PC-3 (cell line): ENCODE data around the gene TCEAL8. TPM values are rescaled to one million over a fixed set of nuclear protein-coding genes. Genes with fewer than 3 reads are reported as not detected.

Source experiments
- ATAC-seq: fragments of 200-7000 bp; cut with Tn5 transposase; 2 replicates; pipeline ENCODE4 v1.9.1; 2020; ENCODE audit warnings: mild to moderate bottlenecking, moderate library complexity
- BruUV-seq: library from RNA; stranded (reverse); fragments of 400-500 nt; replicated peaks from 2 replicates; lab custom pipeline; 2021; lab: Mats Ljungman, UMichigan
- CTCF ChIA-PET: fragments of 300-600 bp; sonication (Branson Sonifier 250); formaldehyde crosslinking; loops from one replicate; lab custom pipeline; 2022; ENCODE audit warnings: antibody characterized with exemption; lab: Charles Lee
- POLR2A ChIA-PET: fragments of 300-600 bp; sonication (Branson Sonifier 250); formaldehyde crosslinking; loops from one replicate; lab custom pipeline; 2022; ENCODE audit warnings: antibody characterized with exemption; ENCODE audit not compliant: unreplicated experiment; lab: Charles Lee
- DNase-seq: peaks from one replicate; pipeline ENCODE4 v3.0.0-alpha.2; 2015
- H2AFZ ChIP-seq: fragments of 300-600 bp; sonication (generic); 2 replicates; pipeline ENCODE4 v1.6.0; 2016; ENCODE audit warnings: antibody characterized with exemption, low read length
- H3F3A ChIP-seq: fragments of 300-600 bp; sonication (generic); one replicate; pipeline ENCODE4 v1.6.0; 2017; ENCODE audit warnings: antibody characterized with exemption, low read length, control low read depth, mild to moderate bottlenecking; ENCODE audit not compliant: unreplicated experiment
- H3K27ac ChIP-seq: fragments of 300-600 bp; sonication (generic); 2 replicates; pipeline ENCODE4 v1.5.1; 2016; ENCODE audit warnings: mild to moderate bottlenecking, low read length
- H3K27me3 ChIP-seq: fragments of 300-600 bp; sonication (generic); 2 replicates; pipeline ENCODE4 v1.6.1; 2016; ENCODE audit warnings: low read length, mixed read lengths
- H3K36me3 ChIP-seq: fragments of 300-600 bp; sonication (generic); 2 replicates; pipeline ENCODE4 v1.6.1; 2016; ENCODE audit warnings: low read depth, mixed run types, low read length, mixed read lengths
- H3K4me1 ChIP-seq: fragments of 300-600 bp; sonication (generic); 2 replicates; pipeline ENCODE4 v1.5.1; 2016; ENCODE audit warnings: low read length; ENCODE audit not compliant: insufficient read depth
- H3K4me2 ChIP-seq: fragments of 300-600 bp; sonication (generic); 2 replicates; pipeline ENCODE4 v1.6.0; 2016; ENCODE audit warnings: low read length
- H3K4me3 ChIP-seq: fragments of 300-600 bp; sonication (generic); 2 replicates; pipeline ENCODE4 v1.5.1; 2016; ENCODE audit warnings: mild to moderate bottlenecking, low read length, mixed read lengths
- H3K79me2 ChIP-seq: fragments of 300-600 bp; sonication (generic); 2 replicates; pipeline ENCODE4 v1.6.1; 2017; ENCODE audit warnings: low read length, mixed read lengths
- H3K9ac ChIP-seq: fragments of 300-600 bp; sonication (generic); 2 replicates; pipeline ENCODE4 v1.6.0; 2016; ENCODE audit warnings: mild to moderate bottlenecking, low read length
- H3K9me2 ChIP-seq: fragments of 300-600 bp; sonication (generic); replicated peaks from 2 replicates; pipeline ENCODE4 v1.6.1; 2016; ENCODE audit warnings: mixed run types, low read length, mixed read lengths
- H3K9me3 ChIP-seq: fragments of 300-600 bp; sonication (generic); 2 replicates; pipeline ENCODE4 v1.6.1; 2016; ENCODE audit warnings: low read length, mixed read lengths
- H4K20me1 ChIP-seq: fragments of 300-600 bp; sonication (generic); 2 replicates; pipeline ENCODE4 v1.6.1; 2016; ENCODE audit warnings: low read length, mixed read lengths
- EZH2 ChIP-seq: fragments of 300-600 bp; sonication (generic); IDR thresholded peaks from one replicate; pipeline ENCODE4 v1.6.1; 2017; ENCODE audit warnings: antibody characterized with exemption, mild to moderate bottlenecking, low read length; ENCODE audit not compliant: unreplicated experiment
- EZH2phosphoT487 ChIP-seq: fragments of 300-600 bp; sonication (generic); IDR thresholded peaks from 2 replicates; pipeline ENCODE4 v1.6.1; 2018; ENCODE audit warnings: mild to moderate bottlenecking, antibody characterized with exemption, low read length, borderline replicate concordance
- intact Hi-C: fragments of 100-400 bp; cut with micrococcal nuclease; formaldehyde crosslinking; loops from 2 replicates; pipeline ENCODE4 v1.9.0; 2023
- total RNA-seq: library from RNA; depleted of rRNA; stranded (reverse); fragments of >200 nt; gene quantifications from 2 replicates; pipeline ENCODE4 v1.2.3, GENCODE V29; 2014
- TF ChIP-seq, protein P1 (sequence below): fragments of 300-600 bp; sonication (generic); conservative IDR thresholded peaks from 2 replicates; pipeline ENCODE4 v1.5.1; 2017; ENCODE audit warnings: antibody characterized with exemption, low read depth, mild to moderate bottlenecking, low read length

TCEAL8 gene
- total RNA-seq, 1 experiment from 2014 or later: 41.2 TPM

DNA sequence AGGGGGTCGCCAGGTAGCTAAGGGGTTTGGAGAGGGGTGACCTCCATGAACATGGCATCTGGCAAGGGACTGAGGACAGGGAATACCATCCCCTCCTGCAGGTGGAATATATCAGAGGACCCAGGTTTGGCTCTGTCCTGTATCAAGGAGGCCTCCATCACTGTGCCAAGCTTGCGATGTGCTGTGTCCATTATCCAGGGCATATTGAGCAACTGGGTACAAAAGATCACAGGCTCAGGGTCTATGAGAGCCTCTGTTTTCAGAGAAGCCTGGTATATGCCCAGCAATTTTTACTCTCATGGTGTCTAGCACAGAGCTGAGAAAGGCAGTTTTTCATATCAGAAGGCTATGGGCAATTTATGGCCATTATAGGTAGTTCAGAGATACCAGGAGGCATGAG, 38.2 kb upstream of the TCEAL8 start:
- BruUV-seq: no TSS peak
- CTCF ChIA-PET: no interaction called here
- no peaks in the 10 kb centered on the region for H3K36me3 ChIP-seq

DNA sequence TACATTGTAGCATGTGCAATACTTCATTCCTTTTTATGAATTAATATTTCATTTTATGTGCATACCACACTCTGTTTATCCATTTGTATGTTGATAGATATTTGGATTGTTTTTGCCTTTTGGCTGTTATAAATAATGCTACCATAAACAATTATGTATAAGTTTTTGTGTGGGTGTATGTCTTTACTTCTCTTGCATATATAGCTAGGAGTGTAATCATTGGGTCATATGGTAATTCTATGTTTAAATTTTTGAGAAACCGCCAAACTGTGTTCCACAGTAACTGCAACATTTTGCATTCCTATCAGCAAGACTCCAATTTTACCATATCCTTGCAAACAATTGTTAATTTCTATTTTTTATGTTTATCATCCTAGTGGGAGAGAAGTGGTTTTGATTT, 24.7 kb upstream of the TCEAL8 start:
- DNase-seq (no peak), ATAC-seq (no peak)
- Histone ChIP-seq H3K4me2 (no peak overlapping the region), H2AFZ (no peak overlapping the region), H4K20me1 (no peaks in the 10 kb centered on the region), H3K4me3 (no peak overlapping the region), H3F3A (no peaks in the 10 kb centered on the region), H3K27me3 (peaks cover 48% of the 10 kb centered on the region), H3K9me3 (no peaks in the 10 kb centered on the region), H3K27ac (no peak overlapping the region), H3K36me3 (no peaks in the 10 kb centered on the region), H3K9ac (no peak overlapping the region), H3K79me2 (no peaks in the 10 kb centered on the region), H3K9me2 (no peaks in the 10 kb centered on the region), H3K4me1 (no peaks in the 10 kb centered on the region)
- POLR2A ChIA-PET: no interaction called here
- no TSS peak for BruUV-seq
- CTCF ChIA-PET: no interaction called here
- intact Hi-C loops: no loop called here
- no peak for TF ChIP-seq EZH2phosphoT487
- TF ChIP-seq, protein P1, sequence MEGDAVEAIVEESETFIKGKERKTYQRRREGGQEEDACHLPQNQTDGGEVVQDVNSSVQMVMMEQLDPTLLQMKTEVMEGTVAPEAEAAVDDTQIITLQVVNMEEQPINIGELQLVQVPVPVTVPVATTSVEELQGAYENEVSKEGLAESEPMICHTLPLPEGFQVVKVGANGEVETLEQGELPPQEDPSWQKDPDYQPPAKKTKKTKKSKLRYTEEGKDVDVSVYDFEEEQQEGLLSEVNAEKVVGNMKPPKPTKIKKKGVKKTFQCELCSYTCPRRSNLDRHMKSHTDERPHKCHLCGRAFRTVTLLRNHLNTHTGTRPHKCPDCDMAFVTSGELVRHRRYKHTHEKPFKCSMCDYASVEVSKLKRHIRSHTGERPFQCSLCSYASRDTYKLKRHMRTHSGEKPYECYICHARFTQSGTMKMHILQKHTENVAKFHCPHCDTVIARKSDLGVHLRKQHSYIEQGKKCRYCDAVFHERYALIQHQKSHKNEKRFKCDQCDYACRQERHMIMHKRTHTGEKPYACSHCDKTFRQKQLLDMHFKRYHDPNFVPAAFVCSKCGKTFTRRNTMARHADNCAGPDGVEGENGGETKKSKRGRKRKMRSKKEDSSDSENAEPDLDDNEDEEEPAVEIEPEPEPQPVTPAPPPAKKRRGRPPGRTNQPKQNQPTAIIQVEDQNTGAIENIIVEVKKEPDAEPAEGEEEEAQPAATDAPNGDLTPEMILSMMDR: no peak
- TF ChIP-seq EZH2: no peak

More for the DNA sequence above, 38.2 kb upstream of the TCEAL8 start:
- Histone ChIP-seq H3K4me3 (no peak overlapping the region), H3K79me2 (no peaks in the 10 kb centered on the region), H4K20me1 (no peaks in the 10 kb centered on the region), H3K4me2 (no peak overlapping the region), H2AFZ (no peak overlapping the region), H3K4me1 (no peaks in the 10 kb centered on the region), H3K27me3 (peaks cover 10% of the 10 kb centered on the region; the same call in 1 of the 2 replicates), H3K27ac (no peak overlapping the region), H3K9me2 (no peaks in the 10 kb centered on the region), H3K9ac (no peak overlapping the region), H3F3A (no peaks in the 10 kb centered on the region), H3K9me3 (no peaks in the 10 kb centered on the region)
- DNase-seq (no peak), ATAC-seq (no peak)
- TF ChIP-seq EZH2phosphoT487: no peak
- no peak for TF ChIP-seq EZH2
- TF ChIP-seq, protein P1: no peak
- POLR2A ChIA-PET: no interaction called here
- intact Hi-C loops: no loop called here

DNA sequence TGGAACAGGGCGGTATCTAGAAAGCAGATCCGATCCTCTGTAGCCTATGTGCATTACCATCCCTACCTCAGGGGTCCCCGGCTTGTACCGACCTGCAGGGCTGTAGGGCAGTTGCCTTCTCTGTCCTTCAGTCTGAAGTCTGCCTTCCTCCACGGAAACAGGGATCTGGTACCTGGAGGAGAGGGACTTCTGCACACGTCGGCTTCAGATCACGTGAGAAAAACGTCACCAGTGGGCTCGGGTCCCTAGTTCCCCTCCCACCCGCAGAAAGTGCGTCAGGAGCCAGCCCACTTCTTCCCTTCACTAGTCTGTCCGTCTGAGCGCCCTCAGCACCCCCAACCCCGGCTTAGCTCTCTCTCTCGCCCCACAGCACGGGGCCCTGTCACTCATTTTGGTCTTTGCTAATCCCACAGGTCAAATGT, 21.6 kb upstream of the TCEAL8 start, which contains the start of gene TCEAL5:
TCEAL5 (minus strand) TSS at position 170 of the 422 bp plus-strand sequence. CDS start 2,187 bp downstream, outside the sequence.
- DNase-seq (no peak), ATAC-seq (no peak)
- H3F3A ChIP-seq: no peaks in the 10 kb centered on the region
- ChIA-PET CTCF (no interaction called here), POLR2A (no interaction called here)
- H2AFZ ChIP-seq: no peak within 1 kb of the TSS
- H3K4me2 ChIP-seq: no peak within 1 kb of the TSS
- H3K9me2 ChIP-seq: no peaks in the 10 kb centered on the region
- intact Hi-C loops: no loop called here
- no TSS peak for BruUV-seq
- no peak within 1 kb of the TSS for H3K27ac ChIP-seq
- no peaks in the 10 kb centered on the region for H4K20me1 ChIP-seq
- TF ChIP-seq, protein P1: no peak
- TF ChIP-seq EZH2 (no peak), EZH2phosphoT487 (no peak)
- H3K4me1 ChIP-seq: no peaks in the 10 kb centered on the region
- H3K9ac ChIP-seq: no peak within 1 kb of the TSS
- H3K9me3 ChIP-seq: no peaks in the 10 kb centered on the region
- no peak within 1 kb of the TSS for H3K4me3 ChIP-seq
- H3K36me3 ChIP-seq: no peaks in the 10 kb centered on the region
- no peaks in the 10 kb centered on the region for H3K79me2 ChIP-seq
- H3K27me3 ChIP-seq: peaks cover 75% of the 10 kb centered on the region
